ENCODE measurements around the gene RPS6KA1.
"Not testable (repeated sequence)": the region's sequence is repeated elsewhere in the genome, so short reads cannot be mapped to it uniquely, and the experiment has no call there.

Gene RPS6KA1

GRCh38 chr1:26602378-26602959 is 72.9 kb downstream of the RPS6KA1 start:
- DNase-seq, result peak; percentile 70 to 84 (median 80)

GRCh38 chr1:26603856-26604255 is 74.3 kb downstream of the RPS6KA1 start:
- DNase-seq, result no peak

GRCh38 chr1:26607186-26607585 is 77.6 kb downstream of the RPS6KA1 start:
- peak in 2 of 4 experiments; percentile 54 to 55 for DNase-seq

- peak in 3 of 4 experiments; percentile 33 to 62 (median 40) for DNase-seq
These were observed 79.3 kb downstream of the RPS6KA1 start for GRCh38 chr1:26608895-26609294.

GRCh38 chr1:26610781-26611180 is 81.2 kb downstream of the RPS6KA1 start:
- no peak for DNase-seq

- DNase-seq, result not testable (repeated sequence)
These were observed 83.1 kb downstream of the RPS6KA1 start for GRCh38 chr1:26612627-26613026.

- DNase-seq, result no peak
These were observed 85.3 kb downstream of the RPS6KA1 start for GRCh38 chr1:26614655-26615411.

- peak; percentile 17 to 55 (median 38) for DNase-seq
These were observed 87.3 kb downstream of the RPS6KA1 start for GRCh38 chr1:26616881-26617280.

GRCh38 chr1:26618561-26618960 is 89.0 kb downstream of the RPS6KA1 start:
- DNase-seq, result peak in 3 of 4 experiments; percentile 15 to 54 (median 36)
